ENCODE data around the gene SPRR3.
"Not testable (repeated sequence)": the region's sequence is repeated elsewhere in the genome, so short reads cannot be mapped to it uniquely, and the experiment has no call there.

The SPRR3 gene

GRCh38 chr1:152996633-152997400, 4.7 kb upstream of the SPRR3 start:
- Histone ChIP-seq H3K9me3 (ENCODE audit: low read length) (no peaks in the 10 kb centered on the region), H2AFZ (ENCODE audit: low read depth, low read length) (no peak overlapping the region), H3K4me1 (ENCODE audit: insufficient read depth, low read length) (no peaks in the 10 kb centered on the region), H3K36me3 (ENCODE audit: insufficient read depth, low read length) (no peaks in the 10 kb centered on the region), H3K4me3 (ENCODE audit: low read length) (no peak overlapping the region), H3K27me3 (ENCODE audit: insufficient read depth, low read length) (no peaks in the 10 kb centered on the region)

- Histone ChIP-seq H3K4me3 (ENCODE audit: low read length) (no peak overlapping the region), H2AFZ (ENCODE audit: low read depth, low read length) (no peak overlapping the region), H3K4me1 (ENCODE audit: insufficient read depth, low read length) (no peaks in the 10 kb centered on the region), H3K36me3 (ENCODE audit: insufficient read depth, low read length) (no peaks in the 10 kb centered on the region), H3K27me3 (ENCODE audit: insufficient read depth, low read length) (no peaks in the 10 kb centered on the region), H3K9me3 (ENCODE audit: low read length) (no peaks in the 10 kb centered on the region)
These were observed 3.6 kb upstream of the SPRR3 start for GRCh38 chr1:152997901-152998300.

- no peaks in the 10 kb centered on the region for H3K4me1 ChIP-seq (ENCODE audit: insufficient read depth, low read length)
- H3K36me3 ChIP-seq (ENCODE audit: insufficient read depth, low read length): no peaks in the 10 kb centered on the region
- no peak overlapping the region for H3K4me3 ChIP-seq (ENCODE audit: low read length)
- no peaks in the 10 kb centered on the region for H3K27me3 ChIP-seq (ENCODE audit: insufficient read depth, low read length)
- H3K9me3 ChIP-seq (ENCODE audit: low read length): no peaks in the 10 kb centered on the region
- H2AFZ ChIP-seq (ENCODE audit: low read depth, low read length): no peak overlapping the region
These were observed 3.1 kb upstream of the SPRR3 start for GRCh38 chr1:152998476-152998875.

- Histone ChIP-seq H3K27me3 (ENCODE audit: insufficient read depth, low read length) (no peaks in the 10 kb centered on the region), H3K9me3 (ENCODE audit: low read length) (no peaks in the 10 kb centered on the region), H3K4me1 (ENCODE audit: insufficient read depth, low read length) (no peaks in the 10 kb centered on the region), H2AFZ (ENCODE audit: low read depth, low read length) (no peak overlapping the region), H3K36me3 (ENCODE audit: insufficient read depth, low read length) (no peaks in the 10 kb centered on the region), H3K4me3 (ENCODE audit: low read length) (no peak overlapping the region)
These were observed 1.7 kb upstream of the SPRR3 start for GRCh38 chr1:152999818-153000217.

- H3K4me3 ChIP-seq (ENCODE audit: low read length): no peak overlapping the region
- H3K4me1 ChIP-seq (ENCODE audit: insufficient read depth, low read length): no peaks in the 10 kb centered on the region
- no peaks in the 10 kb centered on the region for H3K36me3 ChIP-seq (ENCODE audit: insufficient read depth, low read length)
- H2AFZ ChIP-seq (ENCODE audit: low read depth, low read length): no peak overlapping the region
- no peaks in the 10 kb centered on the region for H3K27me3 ChIP-seq (ENCODE audit: insufficient read depth, low read length)
- H3K9me3 ChIP-seq (ENCODE audit: low read length): no peaks in the 10 kb centered on the region
These were observed 1.3 kb upstream of the SPRR3 start for GRCh38 chr1:153000294-153000693.

GRCh38 chr1:153011235-153011758, 9.7 kb downstream of the SPRR3 start:
- not testable (repeated sequence) for H3K4me3 ChIP-seq (ENCODE audit: low read length); H2AFZ ChIP-seq (ENCODE audit: low read depth, low read length); H3K9me3 ChIP-seq (ENCODE audit: low read length); H3K36me3 ChIP-seq (ENCODE audit: insufficient read depth, low read length); H3K27me3 ChIP-seq (ENCODE audit: insufficient read depth, low read length); H3K4me1 ChIP-seq (ENCODE audit: insufficient read depth, low read length)

- not testable (repeated sequence) for H3K4me3 ChIP-seq (ENCODE audit: low read length); H3K4me1 ChIP-seq (ENCODE audit: insufficient read depth, low read length); H3K27me3 ChIP-seq (ENCODE audit: insufficient read depth, low read length); H2AFZ ChIP-seq (ENCODE audit: low read depth, low read length); H3K36me3 ChIP-seq (ENCODE audit: insufficient read depth, low read length); H3K9me3 ChIP-seq (ENCODE audit: low read length)
These were observed 20.3 kb downstream of the SPRR3 start for GRCh38 chr1:153021829-153022228.

- not testable (repeated sequence) for H3K4me1 ChIP-seq (ENCODE audit: insufficient read depth, low read length); H3K9me3 ChIP-seq (ENCODE audit: low read length); H2AFZ ChIP-seq (ENCODE audit: low read depth, low read length); H3K36me3 ChIP-seq (ENCODE audit: insufficient read depth, low read length); H3K4me3 ChIP-seq (ENCODE audit: low read length); H3K27me3 ChIP-seq (ENCODE audit: insufficient read depth, low read length)
These were observed 20.8 kb downstream of the SPRR3 start for GRCh38 chr1:153022340-153022739.

- no peaks in the 10 kb centered on the region for H3K4me1 ChIP-seq (ENCODE audit: insufficient read depth, low read length)
- no peaks in the 10 kb centered on the region for H3K9me3 ChIP-seq (ENCODE audit: low read length)
- no peaks in the 10 kb centered on the region for H3K36me3 ChIP-seq (ENCODE audit: insufficient read depth, low read length)
- H3K27me3 ChIP-seq (ENCODE audit: insufficient read depth, low read length): no peaks in the 10 kb centered on the region
- no peak overlapping the region for H3K4me3 ChIP-seq (ENCODE audit: low read length)
- H2AFZ ChIP-seq (ENCODE audit: low read depth, low read length): no peak overlapping the region
These were observed 21.6 kb downstream of the SPRR3 start for GRCh38 chr1:153023109-153023508.

GRCh38 chr1:153024413-153024812, 22.9 kb downstream of the SPRR3 start:
- Histone ChIP-seq H3K9me3 (ENCODE audit: low read length) (no peaks in the 10 kb centered on the region), H3K36me3 (ENCODE audit: insufficient read depth, low read length) (no peaks in the 10 kb centered on the region), H3K4me3 (ENCODE audit: low read length) (no peak overlapping the region), H3K4me1 (ENCODE audit: insufficient read depth, low read length) (no peaks in the 10 kb centered on the region), H2AFZ (ENCODE audit: low read depth, low read length) (no peak overlapping the region), H3K27me3 (ENCODE audit: insufficient read depth, low read length) (no peaks in the 10 kb centered on the region)

- Histone ChIP-seq H3K9me3 (ENCODE audit: low read length) (no peaks in the 10 kb centered on the region), H3K4me1 (ENCODE audit: insufficient read depth, low read length) (no peaks in the 10 kb centered on the region), H3K4me3 (ENCODE audit: low read length) (no peak overlapping the region), H3K27me3 (ENCODE audit: insufficient read depth, low read length) (no peaks in the 10 kb centered on the region), H3K36me3 (ENCODE audit: insufficient read depth, low read length) (no peaks in the 10 kb centered on the region), H2AFZ (ENCODE audit: low read depth, low read length) (no peak overlapping the region)
These were observed 24.2 kb downstream of the SPRR3 start for GRCh38 chr1:153025797-153026196.

GRCh38 chr1:153028766-153029165, 27.2 kb downstream of the SPRR3 start:
- H3K9me3 ChIP-seq (ENCODE audit: low read length): no peaks in the 10 kb centered on the region
- no peaks in the 10 kb centered on the region for H3K36me3 ChIP-seq (ENCODE audit: insufficient read depth, low read length)
- H2AFZ ChIP-seq (ENCODE audit: low read depth, low read length): no peak overlapping the region
- no peaks in the 10 kb centered on the region for H3K27me3 ChIP-seq (ENCODE audit: insufficient read depth, low read length)
- H3K4me3 ChIP-seq (ENCODE audit: low read length): no peak overlapping the region
- no peaks in the 10 kb centered on the region for H3K4me1 ChIP-seq (ENCODE audit: insufficient read depth, low read length)

GRCh38 chr1:153030895-153031294, 29.3 kb downstream of the SPRR3 start, which contains the start of gene SPRR1B:
SPRR1B (plus strand) TSS chr1:153031203; CDS start chr1:153032346, 1,143 bp downstream.
- no peaks in the 10 kb centered on the region for H3K36me3 ChIP-seq (ENCODE audit: insufficient read depth, low read length)
- no peak within 1 kb of the TSS for H3K4me3 ChIP-seq (ENCODE audit: low read length)
- no peaks in the 10 kb centered on the region for H3K9me3 ChIP-seq (ENCODE audit: low read length)
- H2AFZ ChIP-seq (ENCODE audit: low read depth, low read length): no peak within 1 kb of the TSS
- no peaks in the 10 kb centered on the region for H3K27me3 ChIP-seq (ENCODE audit: insufficient read depth, low read length)
- H3K4me1 ChIP-seq (ENCODE audit: insufficient read depth, low read length): no peaks in the 10 kb centered on the region

GRCh38 chr1:153032073-153032472, 30.5 kb downstream of the SPRR3 start:
- Histone ChIP-seq H3K4me1 (ENCODE audit: insufficient read depth, low read length) (no peaks in the 10 kb centered on the region), H3K27me3 (ENCODE audit: insufficient read depth, low read length) (no peaks in the 10 kb centered on the region), H3K36me3 (ENCODE audit: insufficient read depth, low read length) (no peaks in the 10 kb centered on the region), H3K9me3 (ENCODE audit: low read length) (no peaks in the 10 kb centered on the region), H2AFZ (ENCODE audit: low read depth, low read length) (no peak overlapping the region), H3K4me3 (ENCODE audit: low read length) (no peak overlapping the region)
